ENCODE data around the gene FGF23. TPM values are rescaled to one million over a fixed set of nuclear protein-coding genes. Genes with fewer than 3 reads are reported as not detected.

The FGF23 gene
- total and polyA plus RNA-seq, 7 donors, result not detected

DNA sequence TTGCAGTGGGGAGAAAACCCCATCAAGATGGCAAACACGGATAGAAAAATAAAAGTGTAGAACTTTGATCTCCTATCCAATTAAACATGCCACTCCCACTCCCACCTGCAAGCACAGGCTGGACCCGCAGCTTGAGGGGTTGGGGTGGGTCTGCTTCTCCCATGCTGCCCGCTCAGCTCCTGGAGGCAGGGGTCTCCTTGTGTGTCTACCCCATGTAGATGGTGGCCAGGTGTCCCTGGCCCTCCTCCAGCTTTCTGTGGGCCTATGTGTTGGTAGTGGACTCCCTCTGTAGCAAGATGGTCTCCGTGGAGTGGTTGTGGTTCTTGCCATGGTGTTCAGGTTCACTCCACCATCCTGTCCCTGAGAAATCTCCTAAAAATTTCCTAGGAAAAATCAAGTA, 23.5 kb upstream of the FGF23 start:
- no peaks in the 10 kb centered on the region for H3K4me1 ChIP-seq
- no peak overlapping the region for H3K4me3 ChIP-seq
- WGBS, 3 donors, result 81 to 84% (median 83%) methylated on average over 4 of the region's 4 CpGs
- ATAC-seq (no peak), DNase-seq (no peak)
- H3K36me3 ChIP-seq (ENCODE audit: insufficient read depth in 1 of 2, low read depth in 1 of 2), result no peaks in the 10 kb centered on the region
- no peaks in the 10 kb centered on the region for H3K27me3 ChIP-seq (ENCODE audit: insufficient read depth in 3 of 3, low read length in 2 of 3)
- H3K9me3 ChIP-seq, result no peaks in the 10 kb centered on the region
- TF ChIP-seq, protein P1, sequence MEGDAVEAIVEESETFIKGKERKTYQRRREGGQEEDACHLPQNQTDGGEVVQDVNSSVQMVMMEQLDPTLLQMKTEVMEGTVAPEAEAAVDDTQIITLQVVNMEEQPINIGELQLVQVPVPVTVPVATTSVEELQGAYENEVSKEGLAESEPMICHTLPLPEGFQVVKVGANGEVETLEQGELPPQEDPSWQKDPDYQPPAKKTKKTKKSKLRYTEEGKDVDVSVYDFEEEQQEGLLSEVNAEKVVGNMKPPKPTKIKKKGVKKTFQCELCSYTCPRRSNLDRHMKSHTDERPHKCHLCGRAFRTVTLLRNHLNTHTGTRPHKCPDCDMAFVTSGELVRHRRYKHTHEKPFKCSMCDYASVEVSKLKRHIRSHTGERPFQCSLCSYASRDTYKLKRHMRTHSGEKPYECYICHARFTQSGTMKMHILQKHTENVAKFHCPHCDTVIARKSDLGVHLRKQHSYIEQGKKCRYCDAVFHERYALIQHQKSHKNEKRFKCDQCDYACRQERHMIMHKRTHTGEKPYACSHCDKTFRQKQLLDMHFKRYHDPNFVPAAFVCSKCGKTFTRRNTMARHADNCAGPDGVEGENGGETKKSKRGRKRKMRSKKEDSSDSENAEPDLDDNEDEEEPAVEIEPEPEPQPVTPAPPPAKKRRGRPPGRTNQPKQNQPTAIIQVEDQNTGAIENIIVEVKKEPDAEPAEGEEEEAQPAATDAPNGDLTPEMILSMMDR (IDR thresholded peaks at IDR 0.05), result no peak
- H3K27ac ChIP-seq, result no peak overlapping the region
- intact Hi-C loops (cut with DNase I), result no loop called here

- Histone ChIP-seq H3K27ac (no peak overlapping the region), H3K4me3 (no peak overlapping the region), H3K36me3 (ENCODE audit: insufficient read depth in 1 of 2, low read depth in 1 of 2) (no peaks in the 10 kb centered on the region), H3K27me3 (ENCODE audit: insufficient read depth in 3 of 3, low read length in 2 of 3) (no peaks in the 10 kb centered on the region), H3K4me1 (no peaks in the 10 kb centered on the region), H3K9me3 (no peaks in the 10 kb centered on the region)
- intact Hi-C loops (cut with DNase I), result no loop called here
- ATAC-seq (no peak), DNase-seq (no peak)
- TF ChIP-seq, protein P1 (IDR thresholded peaks at IDR 0.05), result no peak
- WGBS, 3 donors, result 77 to 85% (median 82%) methylated on average over 3 of the region's 3 CpGs
Measured at GRCh38 chr12:4401117-4401516, 21.6 kb upstream of the FGF23 start.

DNA sequence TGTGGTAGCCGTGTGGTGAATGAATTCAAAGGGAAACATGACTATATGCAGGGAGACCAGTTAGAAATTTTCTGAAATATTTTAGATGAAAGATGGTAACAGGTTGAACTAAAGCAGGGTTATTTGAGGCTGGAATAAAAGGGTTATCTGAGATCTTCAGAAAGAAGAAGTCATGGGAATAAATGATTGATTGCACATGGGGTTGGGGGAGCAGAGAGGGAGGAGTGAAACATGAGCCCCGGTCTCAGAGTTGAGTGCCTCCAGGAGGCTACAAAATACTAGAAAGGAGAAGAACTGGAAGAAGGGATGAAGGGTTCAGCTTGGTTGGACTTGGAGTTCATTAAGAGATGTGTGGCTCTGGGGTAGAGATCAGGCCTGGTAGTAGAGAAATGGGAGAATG, 16.3 kb upstream of the FGF23 start:
- 31 to 39% (median 35%) methylated on average over 2 of the region's 2 CpGs for WGBS, 3 donors
- Histone ChIP-seq H3K4me3 (no peak overlapping the region), H3K4me1 (no peaks in the 10 kb centered on the region), H3K27me3 (ENCODE audit: insufficient read depth in 3 of 3, low read length in 2 of 3) (peaks cover 0 to 6% (median 0%) of the 10 kb centered on the region in 3 donors), H3K36me3 (ENCODE audit: insufficient read depth in 1 of 2, low read depth in 1 of 2) (no peaks in the 10 kb centered on the region), H3K9me3 (no peaks in the 10 kb centered on the region), H3K27ac (no peak overlapping the region)
- intact Hi-C loops (cut with DNase I), result no loop called here
- ATAC-seq (no peak), DNase-seq (no peak)
- TF ChIP-seq, protein P1 (IDR thresholded peaks at IDR 0.05), result no peak

- intact Hi-C loops (cut with DNase I), result no loop called here
- H3K9me3 ChIP-seq, result no peaks in the 10 kb centered on the region
- H3K4me3 ChIP-seq, result no peak overlapping the region
- no peaks in the 10 kb centered on the region for H3K4me1 ChIP-seq
- 72 to 77% (median 74%) methylated on average over 5 of the region's 5 CpGs for WGBS, 3 donors
- peaks cover 0 to 6% (median 0%) of the 10 kb centered on the region in 3 donors for H3K27me3 ChIP-seq (ENCODE audit: insufficient read depth in 3 of 3, low read length in 2 of 3)
- no peak overlapping the region for H3K27ac ChIP-seq
- ATAC-seq, result no peak
- no peaks in the 10 kb centered on the region for H3K36me3 ChIP-seq (ENCODE audit: insufficient read depth in 1 of 2, low read depth in 1 of 2)
- TF ChIP-seq, protein P1 (IDR thresholded peaks at IDR 0.05), result no peak
- no peak for DNase-seq
Measured at GRCh38 chr12:4393211-4393610, 13.7 kb upstream of the FGF23 start.

DNA sequence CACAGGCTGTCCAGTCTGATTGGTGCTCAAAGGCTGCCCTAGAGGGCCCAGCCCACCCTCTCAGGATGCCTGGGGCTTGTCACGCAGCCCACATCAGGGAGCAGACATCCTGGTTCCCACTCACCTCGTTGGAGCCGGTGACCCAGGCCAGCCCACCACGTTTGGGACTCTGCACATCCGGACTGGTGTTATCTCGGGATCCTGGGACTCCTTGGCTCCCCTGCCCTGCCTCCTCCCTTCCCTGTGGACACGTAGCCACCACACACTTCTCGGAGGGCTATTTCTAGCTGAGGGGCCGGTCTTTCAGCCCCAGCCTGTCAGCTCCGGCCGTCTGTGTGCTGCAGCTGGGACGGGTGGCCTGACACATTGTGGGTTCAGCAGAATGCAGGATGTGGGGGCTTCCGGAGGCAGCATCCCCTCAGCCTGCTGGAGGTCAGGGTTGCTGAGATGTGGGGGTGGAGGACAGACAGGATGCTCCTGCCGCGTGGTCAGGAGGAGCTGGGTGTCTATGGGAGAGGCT, 12.8 kb upstream of the FGF23 start:
- ATAC-seq (no peak), DNase-seq (no peak)
- Histone ChIP-seq H3K4me1 (no peaks in the 10 kb centered on the region), H3K27ac (no peak overlapping the region), H3K9me3 (no peaks in the 10 kb centered on the region), H3K36me3 (ENCODE audit: insufficient read depth in 1 of 2, low read depth in 1 of 2) (no peaks in the 10 kb centered on the region), H3K4me3 (no peak overlapping the region), H3K27me3 (ENCODE audit: insufficient read depth in 3 of 3, low read length in 2 of 3) (peaks cover 0 to 6% (median 0%) of the 10 kb centered on the region in 3 donors)
- TF ChIP-seq, protein P1 (IDR thresholded peaks at IDR 0.05), result no peak
- intact Hi-C loops (cut with DNase I), result no loop called here
- WGBS, 3 donors, result 46 to 57% (median 48%) methylated on average over 14 to 15 of the region's 15 CpGs

Measured in psoas muscle (tissue), 8 donors.